Measurements from ENCODE around the gene UBA3. TPM values are rescaled to one million over a fixed set of nuclear protein-coding genes. Genes with fewer than 3 reads are reported as not detected.

The UBA3 gene
- total RNA-seq, 1 donor from 2014 or later = 68.6 TPM

DNA sequence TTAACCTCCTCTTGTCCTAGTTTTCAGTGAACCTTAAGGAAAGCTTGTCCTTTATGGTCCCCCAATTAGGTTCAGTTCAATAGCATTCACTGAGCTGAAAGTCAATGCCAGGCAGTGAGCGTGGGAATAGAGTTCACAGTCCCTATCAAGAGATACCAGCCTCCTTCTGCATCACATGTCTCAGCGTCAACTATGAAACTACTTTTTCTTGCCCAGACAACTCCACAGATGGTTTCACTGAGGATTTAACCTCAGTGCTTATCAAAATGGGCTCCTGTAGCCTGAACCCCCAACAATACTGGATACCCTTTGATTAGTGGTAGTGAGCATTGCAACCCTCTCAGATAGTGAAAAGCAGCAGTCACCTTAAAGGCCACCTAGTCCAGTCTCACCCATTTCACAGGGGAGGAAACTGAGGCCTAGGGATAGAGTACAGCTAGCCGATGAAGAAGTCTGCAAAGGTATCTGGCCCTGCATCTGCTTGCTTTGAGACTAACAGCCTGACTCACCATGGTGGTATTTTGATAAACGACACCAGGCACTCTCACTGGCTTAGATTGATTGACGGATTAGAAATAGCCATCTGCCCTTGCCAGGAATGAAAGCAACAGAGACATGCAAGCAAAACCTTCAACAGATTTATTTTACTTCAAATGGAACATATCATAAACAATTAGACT lies 1.6 kb upstream of the UBA3 start:
- no peak overlapping the region for H3K4me3 Mint-ChIP-seq (ENCODE audit: unreplicated experiment)
- TF ChIP-seq, protein P1, sequence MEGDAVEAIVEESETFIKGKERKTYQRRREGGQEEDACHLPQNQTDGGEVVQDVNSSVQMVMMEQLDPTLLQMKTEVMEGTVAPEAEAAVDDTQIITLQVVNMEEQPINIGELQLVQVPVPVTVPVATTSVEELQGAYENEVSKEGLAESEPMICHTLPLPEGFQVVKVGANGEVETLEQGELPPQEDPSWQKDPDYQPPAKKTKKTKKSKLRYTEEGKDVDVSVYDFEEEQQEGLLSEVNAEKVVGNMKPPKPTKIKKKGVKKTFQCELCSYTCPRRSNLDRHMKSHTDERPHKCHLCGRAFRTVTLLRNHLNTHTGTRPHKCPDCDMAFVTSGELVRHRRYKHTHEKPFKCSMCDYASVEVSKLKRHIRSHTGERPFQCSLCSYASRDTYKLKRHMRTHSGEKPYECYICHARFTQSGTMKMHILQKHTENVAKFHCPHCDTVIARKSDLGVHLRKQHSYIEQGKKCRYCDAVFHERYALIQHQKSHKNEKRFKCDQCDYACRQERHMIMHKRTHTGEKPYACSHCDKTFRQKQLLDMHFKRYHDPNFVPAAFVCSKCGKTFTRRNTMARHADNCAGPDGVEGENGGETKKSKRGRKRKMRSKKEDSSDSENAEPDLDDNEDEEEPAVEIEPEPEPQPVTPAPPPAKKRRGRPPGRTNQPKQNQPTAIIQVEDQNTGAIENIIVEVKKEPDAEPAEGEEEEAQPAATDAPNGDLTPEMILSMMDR (IDR thresholded peaks at IDR 0.05; ENCODE audit: partially characterized antibody, unreplicated experiment) = no peak
- H3K9me3 Mint-ChIP-seq (ENCODE audit: unreplicated experiment) = peaks cover 7% of the 10 kb centered on the region
- H3K27me3 Mint-ChIP-seq (ENCODE audit: unreplicated experiment) = peaks cover 2% of the 10 kb centered on the region
- no peak for DNase-seq
- H3K4me1 Mint-ChIP-seq (ENCODE audit: low read depth, unreplicated experiment) = peaks cover 29% of the 10 kb centered on the region
- no peak overlapping the region for H3K27ac Mint-ChIP-seq (ENCODE audit: unreplicated experiment)
- no peaks in the 10 kb centered on the region for H3K36me3 Mint-ChIP-seq (ENCODE audit: unreplicated experiment)

DNA sequence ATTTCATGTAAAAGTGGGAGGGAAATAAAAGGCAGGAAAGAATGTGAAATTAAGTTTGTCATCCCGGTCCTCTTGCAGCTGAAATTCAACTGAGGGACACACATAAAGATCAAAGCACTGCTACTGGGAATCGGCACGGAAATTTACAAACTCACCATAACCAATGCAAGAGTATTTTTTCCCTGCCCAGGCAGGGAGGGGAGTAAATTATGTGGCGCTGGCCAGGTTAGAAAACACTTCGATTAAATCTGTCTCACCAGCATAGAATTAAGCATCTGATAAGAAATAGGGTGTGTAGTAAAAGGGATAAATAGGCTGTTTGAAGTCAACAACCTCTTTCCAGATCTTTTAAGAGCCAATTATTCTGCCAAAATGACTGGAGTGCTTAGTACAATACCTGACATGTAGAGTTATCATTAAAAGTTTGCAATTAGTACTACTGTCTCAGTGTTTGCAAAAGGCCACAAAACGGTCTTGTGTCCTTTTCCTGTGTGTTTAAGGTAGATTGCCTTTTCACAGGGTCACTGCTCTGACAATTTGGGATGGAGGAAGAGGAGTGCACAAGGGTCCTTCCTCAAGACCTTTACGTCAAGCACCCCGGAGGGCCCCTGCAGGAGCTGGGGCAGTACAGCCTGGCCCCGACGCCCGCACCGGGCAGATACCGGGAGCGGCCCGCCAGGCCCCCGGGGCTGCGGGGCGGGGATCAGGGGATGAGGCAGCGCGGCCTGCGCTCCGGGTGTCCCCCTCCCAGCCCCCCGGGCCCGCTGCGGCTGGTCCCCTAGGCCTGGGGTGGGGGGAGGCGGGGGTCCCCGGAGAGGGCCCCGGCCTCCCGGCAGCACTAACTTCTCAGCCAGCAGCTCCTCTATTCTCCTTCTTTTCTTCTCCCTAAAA lies 651 bp downstream of the UBA3 start:
- DNase-seq = peak; percentile 57
- peaks cover 7% of the 10 kb centered on the region for H3K9me3 Mint-ChIP-seq (ENCODE audit: unreplicated experiment)
- H3K36me3 Mint-ChIP-seq (ENCODE audit: unreplicated experiment) = no peaks in the 10 kb centered on the region
- H3K27ac Mint-ChIP-seq (ENCODE audit: unreplicated experiment) = peak overlapping the region; percentile 86
- H3K4me3 Mint-ChIP-seq (ENCODE audit: unreplicated experiment) = peak overlapping the region; percentile 94
- no peaks in the 10 kb centered on the region for H3K27me3 Mint-ChIP-seq (ENCODE audit: unreplicated experiment)
- TF ChIP-seq, protein P1 (IDR thresholded peaks at IDR 0.05; ENCODE audit: partially characterized antibody, unreplicated experiment) = no peak
- H3K4me1 Mint-ChIP-seq (ENCODE audit: low read depth, unreplicated experiment) = peaks cover 23% of the 10 kb centered on the region

DNA sequence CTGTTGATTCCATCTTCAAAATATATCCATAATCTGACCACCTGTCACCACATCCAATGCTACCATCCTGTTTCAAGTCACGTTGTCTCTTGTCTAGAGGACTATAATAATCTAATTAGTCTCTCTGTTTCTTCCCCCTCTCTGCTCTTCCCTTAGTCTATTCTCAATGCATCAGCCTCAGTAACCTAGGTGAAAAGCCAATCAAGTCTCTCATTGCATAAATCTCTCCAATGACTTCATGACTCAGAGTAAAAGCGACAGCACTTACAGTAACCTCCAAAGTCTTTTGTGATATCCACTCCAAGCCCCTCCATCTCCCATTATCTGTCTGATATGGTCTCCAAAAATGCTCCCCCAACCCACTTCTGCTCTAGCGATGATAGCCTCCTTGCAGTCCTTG lies 7.2 kb downstream of the UBA3 start:
- no peak overlapping the region for H3K4me3 Mint-ChIP-seq (ENCODE audit: unreplicated experiment)
- H3K36me3 Mint-ChIP-seq (ENCODE audit: unreplicated experiment) = no peaks in the 10 kb centered on the region
- H3K27me3 Mint-ChIP-seq (ENCODE audit: unreplicated experiment) = no peaks in the 10 kb centered on the region
- peaks cover 5% of the 10 kb centered on the region for H3K4me1 Mint-ChIP-seq (ENCODE audit: low read depth, unreplicated experiment)
- no peak overlapping the region for H3K27ac Mint-ChIP-seq (ENCODE audit: unreplicated experiment)
- TF ChIP-seq, protein P1 (IDR thresholded peaks at IDR 0.05; ENCODE audit: partially characterized antibody, unreplicated experiment) = no peak
- H3K9me3 Mint-ChIP-seq (ENCODE audit: unreplicated experiment) = no peaks in the 10 kb centered on the region
- no peak for DNase-seq

DNA sequence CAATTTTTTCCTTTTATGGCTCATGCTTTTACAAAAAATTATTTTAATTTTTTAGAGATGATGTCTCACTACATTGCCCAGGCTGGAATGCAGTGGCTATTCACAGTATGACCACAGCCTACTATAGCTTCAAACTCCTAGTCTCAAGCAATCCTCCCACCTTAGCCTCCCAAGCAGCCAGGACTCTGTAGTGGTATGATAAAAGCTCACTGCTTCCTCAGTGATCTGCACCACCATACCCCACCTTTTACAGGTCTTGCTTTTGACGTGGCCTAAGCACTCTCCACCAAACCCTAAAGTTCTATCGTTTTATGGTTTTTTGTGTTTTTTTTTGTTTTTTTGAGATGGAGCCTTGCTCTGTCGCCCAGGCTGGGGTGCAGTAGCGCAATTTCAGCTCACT lies 14.0 kb downstream of the UBA3 start:
- no peaks in the 10 kb centered on the region for H3K36me3 Mint-ChIP-seq (ENCODE audit: unreplicated experiment)
- H3K27me3 Mint-ChIP-seq (ENCODE audit: unreplicated experiment) = no peaks in the 10 kb centered on the region
- no peak for DNase-seq
- H3K4me1 Mint-ChIP-seq (ENCODE audit: low read depth, unreplicated experiment) = no peaks in the 10 kb centered on the region
- no peak overlapping the region for H3K27ac Mint-ChIP-seq (ENCODE audit: unreplicated experiment)
- TF ChIP-seq, protein P1 (IDR thresholded peaks at IDR 0.05; ENCODE audit: partially characterized antibody, unreplicated experiment) = no peak
- no peaks in the 10 kb centered on the region for H3K9me3 Mint-ChIP-seq (ENCODE audit: unreplicated experiment)
- H3K4me3 Mint-ChIP-seq (ENCODE audit: unreplicated experiment) = no peak overlapping the region

Data from glutamatergic neuron (in vitro differentiated cells).